Loucy (cell line): ENCODE measurements around the gene OR6T1.

Experiments
- H2AFZ ChIP-seq: fragments of 200-600 bp; sonication (generic); 2 replicates; pipeline ENCODE4 v1.6.0; 2016; ENCODE audit warnings: antibody characterized with exemption, mild to moderate bottlenecking, low read length, moderate library complexity
- H3F3A ChIP-seq: fragments of 200-600 bp; 2 replicates; pipeline ENCODE4 v1.6.0; 2016; ENCODE audit warnings: antibody characterized with exemption, low read depth, mild to moderate bottlenecking
- H3K27me3 ChIP-seq: fragments of 200-600 bp; sonication (generic); 2 replicates; pipeline ENCODE4 v1.6.1; 2014; ENCODE audit warnings: low read length, mild to moderate bottlenecking; ENCODE audit not compliant: insufficient read depth, poor library complexity, severe bottlenecking
- H3K36me3 ChIP-seq: fragments of 200-600 bp; sonication (generic); 2 replicates; pipeline ENCODE4 v1.6.1; 2016; ENCODE audit warnings: low read length; ENCODE audit not compliant: insufficient read depth
- H3K4me1 ChIP-seq: fragments of 200-600 bp; sonication (generic); 2 replicates; pipeline ENCODE4 v1.5.1; 2014; ENCODE audit warnings: low read length, mild to moderate bottlenecking; ENCODE audit not compliant: insufficient read depth, poor library complexity, severe bottlenecking
- H3K4me2 ChIP-seq: fragments of 200-600 bp; sonication (generic); 2 replicates; pipeline ENCODE4 v1.6.0; 2014; ENCODE audit warnings: antibody characterized with exemption, low read length, low read depth, mild to moderate bottlenecking; ENCODE audit not compliant: poor library complexity, severe bottlenecking
- H3K4me3 ChIP-seq: fragments of 200-600 bp; sonication (generic); 2 replicates; pipeline ENCODE4 v1.5.1; 2014; ENCODE audit warnings: low read length, mild to moderate bottlenecking, mixed read lengths; ENCODE audit not compliant: poor library complexity, severe bottlenecking
- H3K79me2 ChIP-seq: fragments of 200-600 bp; sonication (generic); 2 replicates; pipeline ENCODE4 v1.6.1; 2014; ENCODE audit warnings: low read length; ENCODE audit not compliant: insufficient read depth
- H3K9ac ChIP-seq: fragments of 200-600 bp; sonication (generic); 2 replicates; pipeline ENCODE4 v1.6.0; 2014; ENCODE audit warnings: mild to moderate bottlenecking, low read depth, low read length, moderate library complexity; ENCODE audit not compliant: poor library complexity, severe bottlenecking
- H3K9me2 ChIP-seq: fragments of 200-600 bp; sonication (generic); replicated peaks from 2 replicates; pipeline ENCODE4 v1.6.1; 2016; ENCODE audit warnings: low read depth, low read length, mixed read lengths
- H3K9me3 ChIP-seq: fragments of 200-600 bp; sonication (generic); 2 replicates; pipeline ENCODE4 v1.6.1; 2014; ENCODE audit warnings: mild to moderate bottlenecking, antibody characterized with exemption, low read length, low read depth; ENCODE audit not compliant: insufficient read depth
- H4K20me1 ChIP-seq: fragments of 200-600 bp; sonication (generic); 2 replicates; pipeline ENCODE4 v1.6.0; 2014; ENCODE audit warnings: antibody characterized with exemption, low read length, mild to moderate bottlenecking; ENCODE audit not compliant: insufficient read depth, poor library complexity, severe bottlenecking
- CTCF ChIP-seq: fragments of 200-600 bp; sonication (generic); conservative IDR thresholded peaks from 2 replicates; pipeline ENCODE4 v1.5.1; 2014; ENCODE audit warnings: mild to moderate bottlenecking, antibody characterized with exemption, low read length
- EZH2phosphoT487 ChIP-seq: fragments of 200-600 bp; IDR thresholded peaks from 2 replicates; pipeline ENCODE4 v1.6.1; 2018; ENCODE audit warnings: antibody characterized with exemption, mild to moderate bottlenecking, moderate library complexity, borderline replicate concordance

The OR6T1 gene

GRCh38 chr11:123904932-123905331, 38.7 kb downstream of the OR6T1 start:
- Histone ChIP-seq H4K20me1 (no peaks in the 10 kb centered on the region), H3K27me3 (no peaks in the 10 kb centered on the region)
- TF ChIP-seq CTCF (no peak), EZH2phosphoT487 (no peak)

GRCh38 chr11:123903932-123904331, 39.7 kb downstream of the OR6T1 start:
- Histone ChIP-seq H3K9ac (no peak overlapping the region), H3K79me2 (no peaks in the 10 kb centered on the region), H4K20me1 (no peaks in the 10 kb centered on the region), H3K4me3 (no peak overlapping the region), H3K4me2 (no peak overlapping the region), H2AFZ (no peak overlapping the region), H3F3A (no peaks in the 10 kb centered on the region), H3K36me3 (no peaks in the 10 kb centered on the region), H3K4me1 (no peaks in the 10 kb centered on the region), H3K27me3 (no peaks in the 10 kb centered on the region), H3K9me3 (no peaks in the 10 kb centered on the region), H3K9me2 (no peaks in the 10 kb centered on the region)
- TF ChIP-seq CTCF = no peak
- no peak for TF ChIP-seq EZH2phosphoT487

More at GRCh38 chr11:123904932-123905331, 38.7 kb downstream of the OR6T1 start:
- Histone ChIP-seq H3K36me3 (no peaks in the 10 kb centered on the region), H3K9me2 (no peaks in the 10 kb centered on the region), H3K9ac (no peak overlapping the region), H3K79me2 (no peaks in the 10 kb centered on the region), H2AFZ (no peak overlapping the region), H3K4me2 (no peak overlapping the region), H3K4me1 (no peaks in the 10 kb centered on the region), H3K4me3 (no peak overlapping the region), H3F3A (no peaks in the 10 kb centered on the region), H3K9me3 (no peaks in the 10 kb centered on the region)

- TF ChIP-seq EZH2phosphoT487 (no peak), CTCF (no peak)
- no peak within 1 kb of the TSS for H3K4me2 ChIP-seq
- H2AFZ ChIP-seq = no peak within 1 kb of the TSS
- H3K9me3 ChIP-seq = no peaks in the 10 kb centered on the region
- no peaks in the 10 kb centered on the region for H4K20me1 ChIP-seq
- H3K9ac ChIP-seq = no peak within 1 kb of the TSS
- H3F3A ChIP-seq = no peaks in the 10 kb centered on the region
- no peaks in the 10 kb centered on the region for H3K9me2 ChIP-seq
- no peaks in the 10 kb centered on the region for H3K27me3 ChIP-seq
- no peaks in the 10 kb centered on the region for H3K4me1 ChIP-seq
- H3K4me3 ChIP-seq = no peak within 1 kb of the TSS
- no peaks in the 10 kb centered on the region for H3K36me3 ChIP-seq
- no peaks in the 10 kb centered on the region for H3K79me2 ChIP-seq
Measured at GRCh38 chr11:123901867-123902266, 41.8 kb downstream of the OR6T1 start, which contains the start of gene OR8D4. TSS of gene OR8D4 (plus strand) at chr11:123902167. CDS start at chr11:123906432, 4,265 bp downstream.
